AG09319 (cell line): ENCODE measurements around the gene DYNC2H1.

Experiments
- DNase-seq: peaks from one replicate; pipeline ENCODE4 v3.0.0-alpha.2; 2010; ENCODE audit warnings: low read depth; ENCODE audit errors: extremely low read depth
- CTCF ChIP-seq: IDR thresholded peaks from 2 replicates; pipeline ENCODE4 v1.5.1; 2011; ENCODE audit warnings: low read depth, mild to moderate bottlenecking, inconsistent platforms, low read length, moderate library complexity

Gene DYNC2H1

GRCh38 chr11:103281301-103281700 is 172.1 kb downstream of the DYNC2H1 start:
- TF ChIP-seq CTCF = no peak
- no peak for DNase-seq

- no peak for TF ChIP-seq CTCF
Measured at GRCh38 chr11:103284260-103284659, 175.0 kb downstream of the DYNC2H1 start.

GRCh38 chr11:103294516-103294915 is 185.3 kb downstream of the DYNC2H1 start:
- TF ChIP-seq CTCF = no peak

More at GRCh38 chr11:103284260-103284659, 175.0 kb downstream of the DYNC2H1 start:
- no peak for DNase-seq

GRCh38 chr11:103295704-103296103 is 186.5 kb downstream of the DYNC2H1 start:
- TF ChIP-seq CTCF = no peak
- DNase-seq = no peak

More at GRCh38 chr11:103294516-103294915, 185.3 kb downstream of the DYNC2H1 start:
- DNase-seq = no peak

- DNase-seq = no peak
- no peak for TF ChIP-seq CTCF
Measured at GRCh38 chr11:103297900-103298299, 188.7 kb downstream of the DYNC2H1 start.

GRCh38 chr11:103315248-103315647 is 206.0 kb downstream of the DYNC2H1 start:
- no peak for TF ChIP-seq CTCF

GRCh38 chr11:103317118-103317517 is 207.9 kb downstream of the DYNC2H1 start:
- no peak for DNase-seq
- TF ChIP-seq CTCF = no peak

More at GRCh38 chr11:103315248-103315647, 206.0 kb downstream of the DYNC2H1 start:
- DNase-seq = no peak
